ENCODE measurements around the gene PLEKHM3.

- TF ChIP-seq CTCF (IDR thresholded peaks at IDR 0.05; ENCODE audit: extremely low read depth in 1 of 2, insufficient read depth in 1 of 2, low read depth in 1 of 2, low read length in 2 of 2) (no peak), EZH2 (IDR thresholded peaks at IDR 0.05; ENCODE audit: borderline replicate concordance, low read depth, low read length, severe bottlenecking) (no peak), POLR2A (IDR thresholded peaks at IDR 0.05; ENCODE audit: low read depth, low read length) (no peak), POLR2AphosphoS5 (IDR thresholded peaks at IDR 0.05; ENCODE audit: insufficient read depth, low read depth, low read length) (no peak), MAX (IDR thresholded peaks at IDR 0.05; ENCODE audit: insufficient read depth, insufficient read length) (no peak)
Measured at GRCh38 chr2:207779523-207779922, 245.8 kb downstream of the PLEKHM3 start.
